NB4 (cell line): ENCODE data around the gene ARHGAP27.

Experiments used
- MYC ChIP-seq: IDR thresholded peaks from 2 replicates; pipeline ENCODE4 v1.6.1; 2011; ENCODE audit warnings: low read depth, low read length
- POLR2A ChIP-seq: IDR thresholded peaks from 2 replicates; pipeline ENCODE4 v1.6.1; 2011; ENCODE audit warnings: mild to moderate bottlenecking; ENCODE audit not compliant: insufficient read length; ENCODE audit errors: extremely low read depth
- TF ChIP-seq, protein P1 (sequence below): IDR thresholded peaks from one replicate; pipeline ENCODE4 v1.5.1; 2012; ENCODE audit warnings: low read depth, low read length
- TF ChIP-seq, protein P2 (sequence below): IDR thresholded peaks from 2 replicates; pipeline ENCODE4 v1.6.1; 2011; ENCODE audit warnings: low read depth, low read length

GRCh38 chr17:45386178-45386577 lies 46.5 kb downstream of the ARHGAP27 start:
- TF ChIP-seq, protein P1, sequence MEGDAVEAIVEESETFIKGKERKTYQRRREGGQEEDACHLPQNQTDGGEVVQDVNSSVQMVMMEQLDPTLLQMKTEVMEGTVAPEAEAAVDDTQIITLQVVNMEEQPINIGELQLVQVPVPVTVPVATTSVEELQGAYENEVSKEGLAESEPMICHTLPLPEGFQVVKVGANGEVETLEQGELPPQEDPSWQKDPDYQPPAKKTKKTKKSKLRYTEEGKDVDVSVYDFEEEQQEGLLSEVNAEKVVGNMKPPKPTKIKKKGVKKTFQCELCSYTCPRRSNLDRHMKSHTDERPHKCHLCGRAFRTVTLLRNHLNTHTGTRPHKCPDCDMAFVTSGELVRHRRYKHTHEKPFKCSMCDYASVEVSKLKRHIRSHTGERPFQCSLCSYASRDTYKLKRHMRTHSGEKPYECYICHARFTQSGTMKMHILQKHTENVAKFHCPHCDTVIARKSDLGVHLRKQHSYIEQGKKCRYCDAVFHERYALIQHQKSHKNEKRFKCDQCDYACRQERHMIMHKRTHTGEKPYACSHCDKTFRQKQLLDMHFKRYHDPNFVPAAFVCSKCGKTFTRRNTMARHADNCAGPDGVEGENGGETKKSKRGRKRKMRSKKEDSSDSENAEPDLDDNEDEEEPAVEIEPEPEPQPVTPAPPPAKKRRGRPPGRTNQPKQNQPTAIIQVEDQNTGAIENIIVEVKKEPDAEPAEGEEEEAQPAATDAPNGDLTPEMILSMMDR = no peak
- TF ChIP-seq POLR2A (no peak), MYC (no peak)
- TF ChIP-seq, protein P2, sequence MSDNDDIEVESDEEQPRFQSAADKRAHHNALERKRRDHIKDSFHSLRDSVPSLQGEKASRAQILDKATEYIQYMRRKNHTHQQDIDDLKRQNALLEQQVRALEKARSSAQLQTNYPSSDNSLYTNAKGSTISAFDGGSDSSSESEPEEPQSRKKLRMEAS = no peak
